GM18499 (cell line): Measurements from ENCODE around the gene TUBA3D.
"Not testable (repeated sequence)": the region's sequence is repeated elsewhere in the genome, so short reads cannot be mapped to it uniquely, and the experiment has no call there.

ENCODE experiments used
- ATAC-seq: cut with Tn5 transposase; IDR thresholded peaks from one replicate; pipeline ENCODE4 v1.9.1; 2021; ENCODE audit warnings: moderate number of reproducible peaks; ENCODE audit not compliant: insufficient read depth, unreplicated experiment

Gene TUBA3D

DNA sequence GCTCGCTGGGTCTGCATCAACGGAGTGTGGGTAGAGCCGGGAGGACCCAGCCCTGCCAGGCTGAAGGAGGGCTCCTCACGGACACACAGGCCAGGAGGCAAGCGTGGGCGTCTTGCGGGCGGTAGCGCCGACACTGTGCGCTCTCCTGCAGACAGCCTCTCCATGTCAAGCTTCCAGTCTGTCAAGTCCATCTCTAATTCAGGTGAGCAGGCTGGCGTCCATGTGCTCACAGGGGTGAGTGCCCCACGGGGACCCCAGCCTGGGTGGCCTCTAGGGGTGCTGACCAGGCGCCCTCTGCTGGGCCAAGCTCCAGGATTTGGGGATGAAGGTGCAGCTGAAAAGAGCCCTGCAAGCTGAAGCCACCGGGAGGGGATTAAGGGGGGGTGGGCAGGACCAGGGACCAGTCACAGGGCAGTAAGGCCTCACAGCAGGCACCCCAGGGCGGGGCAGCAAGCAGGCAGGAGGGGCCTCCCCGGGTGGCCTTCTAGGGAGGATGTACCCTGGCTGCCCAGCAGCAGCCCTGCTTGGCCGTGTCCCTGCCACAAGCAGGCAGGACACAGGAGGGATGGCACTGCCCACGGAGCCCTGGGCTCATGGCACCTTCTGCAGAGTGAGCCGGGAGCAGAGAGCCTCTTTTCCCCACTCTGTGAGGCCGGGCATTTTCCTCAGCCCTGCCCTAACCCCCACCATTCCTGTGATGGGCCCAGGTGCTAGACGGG is 54.9 kb downstream of the TUBA3D start:
- not testable (repeated sequence) for ATAC-seq

DNA sequence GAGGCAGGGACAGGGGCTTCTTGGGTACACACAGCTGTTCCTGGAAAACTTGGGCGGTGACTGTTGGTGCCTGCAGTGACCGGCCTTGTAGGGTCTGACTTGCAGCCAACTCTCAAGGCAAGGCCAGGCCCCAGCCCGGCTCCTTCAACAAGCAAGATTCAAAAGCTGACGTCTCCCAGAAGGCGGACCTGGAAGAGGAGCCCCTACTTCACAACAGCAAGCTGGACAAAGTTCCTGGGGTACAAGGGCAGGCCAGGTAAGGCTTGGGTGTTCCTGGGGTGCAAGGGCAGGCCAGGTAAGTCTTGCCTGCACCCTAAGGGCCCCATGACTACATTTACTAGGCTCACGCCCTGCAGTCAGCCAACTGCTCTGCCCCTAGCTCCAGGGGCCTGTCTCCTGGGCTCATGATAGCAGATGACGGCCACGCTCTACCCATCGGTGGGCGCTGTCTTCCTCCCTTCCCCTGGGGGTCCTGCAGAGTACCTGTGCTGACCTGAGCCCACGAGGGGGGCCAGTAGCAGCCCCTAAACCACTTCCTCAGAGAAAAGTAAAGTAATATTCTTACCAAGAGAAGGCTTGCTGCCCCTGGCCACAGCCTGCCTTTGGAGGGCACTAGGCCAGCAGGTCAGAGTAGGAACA is 55.7 kb downstream of the TUBA3D start:
- not testable (repeated sequence) for ATAC-seq
